Measurements from ENCODE around the gene RASSF6. TPM values are rescaled to one million over a fixed set of nuclear protein-coding genes. Genes with fewer than 3 reads are reported as not detected.

Gene RASSF6
- total and polyA plus RNA-seq, 2 of the 8 experiments (the other 6 are each of a cell fraction or from before 2014, with no cell fraction given) = 0.03 to 0.28 TPM

- H3K4me1 ChIP-seq (replicated peaks in 1 of 4; ENCODE audit: control insufficient read depth in 3 of 4, insufficient read depth in 4 of 4, low read length in 3 of 4) = 0 out of 7 replicates have a peak, but pooled peaks cover 0 to 2% (median 0%) of the 10 kb centered on the region in 4 experiments
- no peak for FAIRE-seq
- CTCF ChIA-PET (ENCODE audit: partially characterized antibody) = interaction anchor here (0.8 to 2.3 kb wide), 3 partner anchors 12 to 43 kb away, joined by 4 to 7 read pairs (median 5); no protein-coding TSS in a partner anchor
- TF ChIP-seq, protein P1, sequence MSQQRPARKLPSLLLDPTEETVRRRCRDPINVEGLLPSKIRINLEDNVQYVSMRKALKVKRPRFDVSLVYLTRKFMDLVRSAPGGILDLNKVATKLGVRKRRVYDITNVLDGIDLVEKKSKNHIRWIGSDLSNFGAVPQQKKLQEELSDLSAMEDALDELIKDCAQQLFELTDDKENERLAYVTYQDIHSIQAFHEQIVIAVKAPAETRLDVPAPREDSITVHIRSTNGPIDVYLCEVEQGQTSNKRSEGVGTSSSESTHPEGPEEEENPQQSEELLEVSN (IDR thresholded peaks at IDR 0.05) = no peak
- TF ChIP-seq GABPA (IDR thresholded peaks at IDR 0.05; ENCODE audit: borderline replicate concordance, insufficient read depth, low read length) = no peak
- TF ChIP-seq SIN3A (conservative IDR thresholded peaks at IDR 0.05 in 1 of 2, IDR thresholded peaks at IDR 0.05 in 1 of 2; ENCODE audit: low read depth in 1 of 2, low read length in 2 of 2) = no peak
- TF ChIP-seq NRF1 (IDR thresholded peaks at IDR 0.05; ENCODE audit: low read depth, low read length) = no peak
- TF ChIP-seq RAD21 (IDR thresholded peaks at IDR 0.05 in 1 of 2, conservative IDR thresholded peaks at IDR 0.05 in 1 of 2; ENCODE audit: low read depth in 2 of 2, low read length in 2 of 2) = no peak
- no peak for TF ChIP-seq RBBP5 (IDR thresholded peaks at IDR 0.05; ENCODE audit: borderline replicate concordance, low read depth, low read length)
- no peak for TF ChIP-seq ASH2L (IDR thresholded peaks at IDR 0.05; ENCODE audit: low read length)
- no peak for TF ChIP-seq RNF2 (IDR thresholded peaks at IDR 0.05; ENCODE audit: borderline replicate concordance, low read depth, low read length, missing control alignments, poor library complexity, severe bottlenecking)
- no peak for TF ChIP-seq CTBP2 (IDR thresholded peaks at IDR 0.05; ENCODE audit: borderline replicate concordance, insufficient read depth, insufficient read length, low read length)
- no peak for TF ChIP-seq NANOG (IDR thresholded peaks at IDR 0.05; ENCODE audit: insufficient read depth, low read depth, low read length, poor library complexity, severe bottlenecking)
- TF ChIP-seq HDAC6 (IDR thresholded peaks at IDR 0.05; ENCODE audit: low read depth, low read length) = no peak
- TF ChIP-seq RXRA (IDR thresholded peaks at IDR 0.05; ENCODE audit: insufficient read depth, low read depth, low read length) = no peak
Observed at GRCh38 chr4:73609706-73610105, 10.5 kb downstream of the RASSF6 start.

More at GRCh38 chr4:73609706-73610105, 10.5 kb downstream of the RASSF6 start:
- Histone ChIP-seq H3K4me2 (ENCODE audit: insufficient read depth in 1 of 2, low read depth in 2 of 2, low read length in 2 of 2) (no peak overlapping the region), H2BK120ac (replicated peaks; ENCODE audit: low read depth, low read length) (no peak overlapping the region), H3K23me2 (ENCODE audit: low read depth, low read length) (no peaks in the 10 kb centered on the region), H3K56ac (replicated peaks; ENCODE audit: insufficient read length, low read depth, low read length) (no peak overlapping the region), H4K91ac (replicated peaks; ENCODE audit: insufficient read length, low read length) (no peak overlapping the region), H2BK5ac (ENCODE audit: low read depth, low read length) (no peak overlapping the region), H2BK12ac (ENCODE audit: low read depth, low read length) (no peak overlapping the region), H3K18ac (ENCODE audit: extremely low read depth, low read length) (no peak overlapping the region), H3K27ac (ENCODE audit: low read depth, low read length) (no peak overlapping the region), H3K9me3 (ENCODE audit: insufficient read depth in 2 of 2, low read depth in 1 of 2, low read length in 1 of 2) (no peaks in the 10 kb centered on the region), H3K23ac (ENCODE audit: insufficient read length) (no peak overlapping the region), H2AK5ac (ENCODE audit: low read depth, low read length) (no peak overlapping the region), H3K79me2 (ENCODE audit: control insufficient read depth in 1 of 2, insufficient read depth in 2 of 2, low read length in 2 of 2) (no peaks in the 10 kb centered on the region), H3K9ac (replicated peaks in 1 of 4; ENCODE audit: extremely low read depth in 1 of 4, low read depth in 3 of 4, low read length in 3 of 4) (no peak overlapping the region), H4K20me1 (replicated peaks in 1 of 2; ENCODE audit: control insufficient read depth in 1 of 2, insufficient read depth in 2 of 2, low read length in 2 of 2) (no peaks in the 10 kb centered on the region), H2AFZ (ENCODE audit: low read length) (no peak overlapping the region), H3K79me1 (ENCODE audit: low read depth, low read length) (no peaks in the 10 kb centered on the region), H3K4me3 (ENCODE audit: extremely low read depth in 1 of 4, insufficient read depth in 2 of 4, low read depth in 3 of 4, low read length in 4 of 4) (no peak overlapping the region), H2BK15ac (ENCODE audit: low read length) (no peak overlapping the region), H4K5ac (ENCODE audit: insufficient read length, low read depth, low read length) (no peak overlapping the region), H2BK20ac (ENCODE audit: low read length) (no peak overlapping the region), H3K36me3 (ENCODE audit: control insufficient read depth in 2 of 4, insufficient read depth in 4 of 4, low read length in 3 of 4) (no peaks in the 10 kb centered on the region), H4K8ac (ENCODE audit: extremely low read depth, insufficient read depth, low read length) (no peak overlapping the region), H3K4ac (replicated peaks; ENCODE audit: insufficient read length, low read depth, low read length) (no peak overlapping the region), H3K27me3 (replicated peaks in 1 of 4; ENCODE audit: control insufficient read depth in 3 of 4, extremely low read depth in 1 of 4, insufficient read depth in 3 of 4, low read length in 3 of 4) (no peaks in the 10 kb centered on the region), H3K14ac (ENCODE audit: insufficient read length) (no peak overlapping the region)
- no peak for DNase-seq (ENCODE audit: low read depth in 1 of 2, low spot score in 2 of 2)
- WGBS, 2 experiments (ENCODE audit: extremely low coverage in 1 of 2, insufficient coverage in 1 of 2, insufficient read length in 1 of 2, insufficient replicate concordance in 2 of 2, low coverage in 1 of 2, low lambda C conversion rate in 2 of 2, missing lambda C conversion rate in 1 of 2) = 50% methylated on average over 1 of the region's 1 CpG; no CpG with 5 or more reads in 1 of the 2 experiments
- POLR2A ChIA-PET (ENCODE audit: partially characterized antibody) = no interaction called here

Data from H1 (cell line).